Fibroblast of lung (primary cell): ENCODE results near the gene DUOX2. TPM values are rescaled to one million over a fixed set of nuclear protein-coding genes. Genes with fewer than 3 reads are reported as not detected.

ENCODE experiments used
- DNase-seq, 2 donors: peaks; one replicate each; pipeline versions ENCODE4 v3.0.0 to v3.0.0-alpha.2; 2010; ENCODE audit warnings: low read depth in 2 of 2
- H2AFZ ChIP-seq: 2 replicates; pipeline ENCODE4 v1.5.1; 2012; ENCODE audit warnings: low read length, control low read depth, inconsistent platforms
- H3K27ac ChIP-seq: 2 replicates; pipeline ENCODE4 v1.5.1; 2011; ENCODE audit warnings: low read length, control low read depth; ENCODE audit not compliant: insufficient read depth
- H3K27me3 ChIP-seq: 2 replicates; pipeline ENCODE4 v1.5.1; 2011; ENCODE audit warnings: mild to moderate bottlenecking, low read length; ENCODE audit not compliant: control insufficient read depth, insufficient read depth
- H3K36me3 ChIP-seq: 2 replicates; pipeline ENCODE4 v1.5.1; 2011; ENCODE audit warnings: low read length; ENCODE audit not compliant: control insufficient read depth, insufficient read depth
- H3K4me1 ChIP-seq: 2 replicates; pipeline ENCODE4 v1.5.1; 2011; ENCODE audit warnings: low read length; ENCODE audit not compliant: control insufficient read depth, insufficient read depth; ENCODE audit errors: extremely low read depth
- H3K4me2 ChIP-seq: 2 replicates; pipeline ENCODE4 v1.5.1; 2011; ENCODE audit warnings: low read length, control low read depth; ENCODE audit not compliant: insufficient read depth; ENCODE audit errors: extremely low read depth
- H3K4me3 ChIP-seq, 4 experiments: fragments of 200-600 bp in 1 of 4; sonication (generic) in 1 of 4; replicated peaks in 1 of 4; 2 replicates each; pipeline ENCODE4 v1.5.1; 2011 to 2016; ENCODE audit warnings: low read length in 4 of 4, low read depth in 3 of 4, mild to moderate bottlenecking in 3 of 4, control low read depth in 2 of 4, inconsistent platforms in 1 of 4, mixed read lengths in 1 of 4; ENCODE audit not compliant: insufficient read depth in 1 of 4; ENCODE audit errors: control extremely low read depth in 1 of 4
- H3K79me2 ChIP-seq: 2 replicates; pipeline ENCODE4 v1.5.1; 2012; ENCODE audit warnings: mild to moderate bottlenecking, low read length, inconsistent platforms; ENCODE audit not compliant: control insufficient read depth, insufficient read depth
- H3K9ac ChIP-seq: 2 replicates; pipeline ENCODE4 v1.5.1; 2011; ENCODE audit warnings: mild to moderate bottlenecking, low read length, control low read depth; ENCODE audit not compliant: insufficient read depth
- H3K9me3 ChIP-seq: 2 replicates; pipeline ENCODE4 v1.5.1; 2012; ENCODE audit warnings: low read depth, low read length; ENCODE audit not compliant: control insufficient read depth, insufficient read depth
- H4K20me1 ChIP-seq: 2 replicates; pipeline ENCODE4 v1.5.1; 2011; ENCODE audit warnings: low read length; ENCODE audit not compliant: control insufficient read depth, insufficient read depth; ENCODE audit errors: extremely low read depth
- CTCF ChIP-seq, 2 donors: IDR thresholded peaks in 1 of 2; conservative IDR thresholded peaks in 1 of 2; 1 replicate in 1 of 2; 2 replicates in 1 of 2; pipeline ENCODE4 v1.5.1; 2011 to 2012; ENCODE audit warnings: low read length in 2 of 2, control low read depth in 1 of 2, inconsistent platforms in 1 of 2, low read depth in 1 of 2, mild to moderate bottlenecking in 1 of 2
- EZH2 ChIP-seq: IDR thresholded peaks from 2 replicates; pipeline ENCODE4 v1.5.1; 2012; ENCODE audit warnings: low read length, control low read depth, mild to moderate bottlenecking; ENCODE audit errors: missing control alignments
- polyA plus RNA-seq, 2 donors: library from polyadenylated mRNA; depleted of rRNA in 1 of 2; stranded (reverse) in 1 of 2; unstranded in 1 of 2; fragments of >200 nt; gene quantifications; 2 replicates each; pipeline ENCODE4 v1.2.1, GENCODE V29; 2011 to 2012; ENCODE audit warnings: missing spikeins in 1 of 2
- total RNA-seq: library from RNA; depleted of rRNA; stranded (reverse); fragments of >200 nt; gene quantifications from 2 replicates; pipeline ENCODE4 v1.2.1, GENCODE V29; 2014

Gene DUOX2
- total and polyA plus RNA-seq, 2 donors (not counting 1 experiment from before 2014, with no cell fraction given): not detected

GRCh38 chr15:45147606-45148005 lies 33.6 kb upstream of the DUOX2 start:
- no peaks in the 10 kb centered on the region for H3K79me2 ChIP-seq
- H3K36me3 ChIP-seq: no peaks in the 10 kb centered on the region
- H3K9ac ChIP-seq: no peak overlapping the region
- TF ChIP-seq EZH2 (no peak), CTCF (conservative IDR thresholded peaks at IDR 0.05 in 1 of 2, IDR thresholded peaks at IDR 0.05 in 1 of 2; ENCODE audit: low read depth in 1 of 2, low read length in 2 of 2) (no peak)
- no peak overlapping the region for H3K4me2 ChIP-seq
- H3K9me3 ChIP-seq: no peaks in the 10 kb centered on the region
- no peak overlapping the region for H3K4me3 ChIP-seq
- no peaks in the 10 kb centered on the region for H3K27me3 ChIP-seq
- DNase-seq: no peak
- no peak overlapping the region for H2AFZ ChIP-seq
- no peak overlapping the region for H3K27ac ChIP-seq
- H3K4me1 ChIP-seq: no peaks in the 10 kb centered on the region
- no peaks in the 10 kb centered on the region for H4K20me1 ChIP-seq

GRCh38 chr15:45146405-45146804 lies 32.4 kb upstream of the DUOX2 start:
- H3K27me3 ChIP-seq: no peaks in the 10 kb centered on the region
- DNase-seq: no peak
- H3K79me2 ChIP-seq: no peaks in the 10 kb centered on the region
- TF ChIP-seq EZH2 (no peak), CTCF (conservative IDR thresholded peaks at IDR 0.05 in 1 of 2, IDR thresholded peaks at IDR 0.05 in 1 of 2; ENCODE audit: low read depth in 1 of 2, low read length in 2 of 2) (no peak)
- no peaks in the 10 kb centered on the region for H3K9me3 ChIP-seq
- no peaks in the 10 kb centered on the region for H3K36me3 ChIP-seq
- H4K20me1 ChIP-seq: no peaks in the 10 kb centered on the region
- no peak overlapping the region for H3K9ac ChIP-seq
- no peak overlapping the region for H3K4me2 ChIP-seq
- no peak overlapping the region for H2AFZ ChIP-seq
- H3K4me3 ChIP-seq: no peak overlapping the region
- no peaks in the 10 kb centered on the region for H3K4me1 ChIP-seq
- no peak overlapping the region for H3K27ac ChIP-seq

- H3K36me3 ChIP-seq: no peaks in the 10 kb centered on the region
Observed at GRCh38 chr15:45144775-45145174, 30.8 kb upstream of the DUOX2 start.

More at GRCh38 chr15:45144775-45145174, 30.8 kb upstream of the DUOX2 start:
- no peak overlapping the region for H3K4me2 ChIP-seq
- no peak overlapping the region for H3K4me3 ChIP-seq
- H3K27me3 ChIP-seq: no peaks in the 10 kb centered on the region
- no peak overlapping the region for H3K27ac ChIP-seq
- no peak overlapping the region for H2AFZ ChIP-seq
- no peak for TF ChIP-seq CTCF (conservative IDR thresholded peaks at IDR 0.05 in 1 of 2, IDR thresholded peaks at IDR 0.05 in 1 of 2; ENCODE audit: low read depth in 1 of 2, low read length in 2 of 2)
- TF ChIP-seq EZH2: no peak
- no peaks in the 10 kb centered on the region for H4K20me1 ChIP-seq
- H3K4me1 ChIP-seq: no peaks in the 10 kb centered on the region
- no peaks in the 10 kb centered on the region for H3K9me3 ChIP-seq
- no peak for DNase-seq
- no peaks in the 10 kb centered on the region for H3K79me2 ChIP-seq
- H3K9ac ChIP-seq: no peak overlapping the region
